HuH-7.5 (cell line): ENCODE data around the gene FRMPD3.
"Not testable (repeated sequence)": the region's sequence is repeated elsewhere in the genome, so short reads cannot be mapped to it uniquely, and the experiment has no call there.

Source experiments
- DNase-seq: peaks from one replicate; pipeline ENCODE4 v3.0.0; 2011; ENCODE audit warnings: low spot score

FRMPD3 gene

DNA sequence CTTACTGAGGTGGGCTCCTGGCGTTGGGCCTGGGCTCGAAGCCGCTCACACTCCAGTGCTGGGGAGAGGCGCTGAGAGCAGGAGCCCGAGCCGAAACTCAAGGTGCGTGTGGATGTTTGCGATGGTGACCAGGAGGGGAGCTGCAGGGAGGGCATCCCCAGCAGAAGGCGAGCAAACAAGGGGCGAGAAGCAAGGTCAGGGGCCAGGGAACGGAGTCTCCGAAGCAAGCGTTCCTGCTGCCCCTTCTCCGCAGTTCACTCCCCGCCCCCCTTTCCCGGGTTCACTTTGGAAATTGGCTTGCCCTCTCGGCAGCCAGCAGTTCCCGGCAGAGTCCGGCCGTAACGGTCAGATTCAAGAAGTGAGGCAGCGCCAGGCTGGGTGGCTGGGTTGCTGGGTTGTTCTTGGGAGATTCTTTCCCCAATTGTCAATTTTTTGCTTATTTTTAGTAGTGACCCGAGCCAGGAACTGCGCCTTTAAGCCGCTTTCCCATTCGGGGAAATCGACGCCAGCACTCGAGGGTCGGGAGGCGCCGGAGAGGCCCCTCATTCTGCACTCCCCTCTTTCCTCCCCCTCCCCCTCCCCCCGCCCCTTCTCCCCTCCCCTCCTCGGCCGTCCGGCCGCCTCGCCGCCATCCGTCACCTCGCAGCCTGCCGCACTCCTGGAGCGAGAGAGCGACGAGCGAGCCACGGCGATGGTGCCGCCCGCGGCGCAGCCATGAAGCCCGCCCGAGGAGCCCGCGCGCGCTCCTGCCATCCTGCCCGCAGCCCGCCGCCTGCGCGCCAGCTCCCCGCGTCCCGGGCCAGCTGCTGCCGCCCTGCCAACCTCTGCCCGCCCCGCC is at the start of gene FRMPD3:
FRMPD3 (plus strand) TSS at position 655 of the 838 bp plus-strand sequence. CDS start 76,937 bp downstream, outside the sequence.
- peak; percentile 35 for DNase-seq

DNA sequence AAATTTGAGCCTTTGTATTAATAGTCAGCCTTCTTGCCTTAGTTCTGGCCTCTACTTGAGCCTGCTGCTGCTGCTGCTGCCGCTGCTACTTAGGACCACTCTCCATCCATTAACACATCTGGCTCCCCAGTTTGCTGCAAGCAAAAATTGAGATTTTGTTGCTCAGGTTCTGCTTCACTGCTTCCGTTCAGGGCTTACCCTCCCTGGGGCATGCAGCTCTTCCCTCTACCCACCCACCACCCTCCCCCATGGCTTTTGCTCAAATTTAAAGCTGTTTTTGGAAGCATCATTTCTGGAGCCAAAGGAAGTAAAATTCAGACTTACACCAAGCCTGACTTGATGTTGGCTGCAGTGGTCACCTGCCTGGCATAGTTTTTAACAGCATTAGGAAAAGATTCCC is 28.9 kb upstream of the FRMPD3 start:
- DNase-seq = no peak

DNA sequence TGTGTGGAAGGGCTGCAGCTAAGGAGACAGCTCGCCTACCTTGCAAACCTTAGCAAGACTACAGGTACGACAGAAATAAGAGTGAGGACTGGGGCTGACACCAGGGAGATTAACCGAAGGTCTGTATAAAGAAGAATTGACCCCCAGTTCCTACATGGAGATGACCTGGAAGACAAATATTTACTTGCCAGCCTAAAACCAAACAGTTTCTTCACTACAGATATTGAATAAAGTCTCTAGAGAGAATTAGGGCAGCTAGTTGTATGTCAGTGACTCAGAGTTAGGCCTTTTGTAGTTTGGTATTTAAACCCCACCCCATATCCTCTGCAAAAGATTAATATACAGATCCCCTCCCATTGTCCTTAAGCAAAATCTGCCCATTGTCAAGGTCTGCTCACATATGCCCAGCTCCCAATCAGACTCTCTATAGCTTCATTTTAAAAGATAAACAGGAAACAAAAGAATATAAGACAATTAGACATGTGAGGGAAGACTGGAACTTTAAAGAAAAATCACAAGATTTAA is 28.1 kb upstream of the FRMPD3 start:
- DNase-seq = no peak

DNA sequence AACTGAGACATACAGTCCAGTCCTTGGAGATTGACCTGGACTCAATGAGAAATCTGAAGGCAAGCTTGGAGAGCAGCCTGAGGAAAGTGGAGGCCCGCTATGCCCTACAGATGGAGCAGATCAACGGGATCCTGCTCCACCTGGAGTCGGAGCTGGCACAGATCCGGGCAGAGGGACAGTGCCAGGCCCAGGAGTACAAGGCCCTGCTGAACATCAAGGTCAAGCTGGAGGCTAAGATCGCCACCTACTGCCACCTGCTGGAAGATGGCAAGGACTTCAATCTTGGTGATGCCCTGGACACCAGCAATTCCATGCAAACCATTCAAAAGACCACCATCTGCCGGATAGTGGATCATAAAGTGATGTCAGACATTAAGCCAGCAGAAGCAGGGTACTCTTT is 20.4 kb upstream of the FRMPD3 start:
- DNase-seq = no peak

DNA sequence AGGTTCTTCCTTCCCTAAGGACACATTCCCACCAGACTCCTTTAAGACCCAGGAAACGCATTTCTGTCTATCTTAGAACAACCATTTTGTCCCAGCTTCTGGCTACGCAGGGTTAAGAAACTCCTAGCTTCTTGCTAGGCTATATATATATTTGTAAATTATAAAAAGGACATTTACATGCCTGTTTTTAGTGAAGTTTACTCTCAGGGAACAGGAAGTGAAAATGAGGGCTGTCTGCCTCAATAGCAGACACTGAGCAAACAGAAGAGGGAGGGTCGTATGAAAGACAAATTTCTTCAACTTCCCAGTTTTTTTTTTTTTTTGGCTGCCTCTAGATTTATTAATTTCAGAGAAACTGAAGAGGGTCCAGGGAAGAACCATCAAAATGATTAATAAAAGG is 9.3 kb upstream of the FRMPD3 start:
- no peak for DNase-seq

DNA sequence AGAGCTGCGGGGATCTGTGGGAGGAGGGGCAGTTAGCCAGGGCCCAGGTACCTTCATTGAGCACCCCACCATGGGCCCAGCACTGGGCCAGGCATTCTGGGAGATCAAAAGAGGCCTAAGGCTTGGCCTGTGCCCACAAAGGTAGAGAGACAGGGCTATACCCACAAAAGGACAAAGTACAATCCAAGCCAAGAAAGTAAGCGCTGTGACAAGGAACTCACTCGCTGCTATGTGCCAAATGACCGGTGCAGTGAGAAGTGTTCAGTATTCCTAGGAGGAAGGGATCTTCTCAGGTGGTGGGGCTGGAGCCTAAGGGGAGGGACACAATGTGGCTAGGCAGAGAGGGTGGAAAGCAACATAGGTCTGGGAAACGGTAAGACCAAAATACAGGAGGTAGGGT is 8.8 kb upstream of the FRMPD3 start:
- DNase-seq = no peak

DNA sequence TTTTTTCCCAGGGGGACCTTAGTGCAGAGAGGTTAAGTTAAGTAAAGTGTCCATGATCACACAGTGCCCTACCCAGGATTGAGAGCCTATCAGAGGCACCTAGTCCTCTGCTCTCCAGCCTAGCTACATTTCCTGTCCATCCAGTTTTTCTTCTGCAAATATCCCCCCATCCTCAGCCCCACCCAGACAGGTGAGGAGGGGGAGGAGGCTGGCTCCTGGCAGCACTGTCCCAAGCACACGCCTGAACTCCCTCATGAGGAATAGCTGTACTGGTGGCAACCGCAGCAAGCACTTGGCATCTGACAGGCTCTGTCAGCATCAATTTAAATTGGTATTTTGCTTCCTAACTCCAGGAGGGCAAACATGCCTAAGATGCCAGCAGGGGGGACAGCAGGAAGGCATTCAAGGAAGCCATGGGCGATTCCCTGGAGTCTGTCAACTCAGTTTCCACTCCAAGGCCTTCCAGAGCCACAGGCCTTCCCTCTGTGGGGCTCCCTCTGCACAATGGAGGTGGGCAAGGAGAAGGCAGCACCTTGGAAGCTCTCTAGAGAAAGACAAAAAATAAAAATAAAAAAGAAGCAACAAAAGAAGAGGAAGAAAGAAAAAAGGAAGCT is 6.4 kb upstream of the FRMPD3 start:
- DNase-seq = no peak

DNA sequence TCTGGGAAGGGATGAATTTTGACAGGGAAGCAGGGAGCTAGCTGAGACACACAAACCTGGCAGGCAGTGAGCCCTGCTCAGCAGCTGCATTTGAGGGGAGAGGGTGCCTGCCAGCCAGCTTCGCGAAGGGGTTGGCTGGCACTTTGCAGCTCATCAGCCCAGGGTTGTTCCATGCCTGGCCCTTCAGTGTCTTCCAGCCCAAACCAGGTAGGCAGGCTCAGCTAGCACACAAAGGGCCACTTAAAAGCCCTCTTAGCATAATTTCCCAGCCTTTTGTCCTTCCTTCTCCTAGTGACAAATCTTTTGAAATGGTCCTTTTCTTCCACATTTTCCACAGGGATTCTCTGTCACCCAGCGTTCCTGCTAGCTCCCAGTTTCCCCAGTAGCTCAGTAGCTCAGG is 4.3 kb upstream of the FRMPD3 start:
- no peak for DNase-seq

DNA sequence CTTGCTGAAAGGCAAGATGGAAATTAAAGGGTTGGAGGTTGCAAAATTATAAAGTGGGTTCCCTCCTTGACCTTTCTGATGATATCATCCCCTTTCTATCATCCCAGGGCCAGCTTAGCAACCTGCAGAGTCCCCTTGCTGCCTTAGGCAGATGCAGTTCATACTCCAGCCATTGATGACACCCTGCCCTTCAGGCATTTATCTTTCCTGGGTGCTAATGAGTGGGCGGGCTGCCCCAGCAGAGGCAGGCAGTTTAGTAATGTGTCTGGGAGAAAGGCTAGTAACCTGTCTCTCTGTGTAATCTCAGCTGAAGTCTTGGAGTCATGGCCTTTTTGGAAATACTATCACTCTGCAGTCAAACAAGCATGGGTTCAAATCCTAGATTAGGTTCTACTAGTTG is 3.8 kb upstream of the FRMPD3 start:
- DNase-seq = no peak

DNA sequence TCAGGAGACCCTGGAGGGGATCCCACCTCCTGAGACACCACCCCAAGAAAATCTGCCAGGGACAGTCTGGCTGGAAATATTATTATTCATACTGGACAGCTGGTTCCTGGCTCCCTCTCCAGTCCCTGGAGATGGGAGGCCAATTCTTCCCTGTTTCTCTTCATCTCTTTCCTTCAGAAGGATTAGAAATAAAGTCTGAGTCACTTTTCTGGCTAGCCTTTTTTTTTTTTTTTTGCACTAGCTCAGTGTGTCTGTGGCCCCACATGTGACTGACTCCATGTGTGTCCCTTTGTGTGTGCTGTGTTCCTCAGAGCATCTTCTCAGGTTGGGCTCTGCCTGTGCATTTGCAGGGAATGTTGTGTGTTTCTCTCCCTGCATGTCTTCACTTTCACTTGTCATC is 1.8 kb upstream of the FRMPD3 start:
- DNase-seq = no peak

DNA sequence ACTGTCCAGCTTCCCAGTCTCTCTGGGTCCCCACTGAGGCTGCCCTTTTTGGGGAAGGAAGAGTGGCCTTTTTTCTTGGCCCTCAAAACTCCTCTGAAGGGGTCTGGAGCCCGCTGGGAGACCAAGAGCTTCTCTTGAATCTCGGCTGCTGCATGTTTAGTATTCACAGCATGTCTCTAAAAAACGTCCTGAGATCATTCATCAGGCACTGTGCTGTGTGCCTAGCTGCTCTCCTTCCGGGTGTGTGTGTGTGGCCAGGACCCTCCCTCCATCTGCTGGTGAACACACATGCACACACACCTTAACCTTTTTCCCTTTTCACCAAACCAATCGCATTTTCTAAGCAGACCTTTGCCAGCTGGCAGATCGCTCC is 841 bp upstream of the FRMPD3 start:
- DNase-seq = no peak

DNA sequence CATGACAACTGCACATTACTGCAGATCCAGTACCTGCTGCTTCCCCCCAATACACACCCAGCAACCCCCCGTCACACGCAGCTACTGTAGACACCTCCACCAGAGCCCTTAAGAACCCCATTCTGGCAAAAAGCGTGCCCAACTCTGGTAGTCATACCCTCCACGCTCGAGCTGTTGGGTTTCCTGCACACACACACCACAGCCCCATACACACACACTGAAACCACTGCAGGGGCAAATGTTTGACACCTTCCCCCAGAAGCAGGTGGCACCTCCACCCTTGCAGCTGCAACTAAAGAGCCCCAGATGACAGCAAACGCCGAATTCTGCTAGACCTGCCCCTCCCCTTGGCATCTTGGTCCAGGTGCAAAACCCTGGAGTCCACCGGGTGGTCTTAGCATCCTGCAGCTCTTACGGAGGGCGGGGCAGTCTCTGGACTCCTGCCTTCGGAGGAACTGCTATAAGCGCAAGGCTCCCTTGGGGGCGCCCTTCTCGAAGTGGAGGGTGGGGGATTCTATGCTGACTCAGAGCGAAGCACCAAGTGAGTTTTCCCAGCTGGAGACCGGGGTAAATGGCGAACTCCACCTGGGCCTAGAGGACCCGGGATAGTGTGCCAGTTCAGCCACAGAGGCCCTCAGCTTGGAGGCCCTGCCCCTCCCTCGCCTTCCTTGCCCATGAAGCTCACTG is 1.5 kb downstream of the FRMPD3 start:
- DNase-seq = no peak

DNA sequence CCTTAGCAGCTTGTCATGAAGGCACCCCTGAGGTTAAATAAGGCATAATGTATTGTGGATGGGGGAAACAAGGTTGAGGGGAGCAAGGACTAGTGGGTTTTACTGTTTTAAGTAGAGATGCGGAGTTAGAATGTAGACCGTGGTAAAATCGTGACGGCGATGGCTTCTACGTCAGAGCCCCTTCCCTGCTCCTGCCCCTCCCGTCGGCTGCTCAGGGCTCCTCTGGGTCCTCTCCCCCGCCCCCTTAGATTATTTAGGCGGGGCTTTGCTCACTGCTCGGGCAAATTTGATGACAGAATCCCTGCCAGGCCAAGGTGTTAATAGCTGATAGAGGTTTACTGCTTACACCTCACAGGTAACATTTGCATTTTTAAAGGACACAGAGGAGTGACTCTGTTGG is 2.3 kb downstream of the FRMPD3 start:
- DNase-seq = no peak

DNA sequence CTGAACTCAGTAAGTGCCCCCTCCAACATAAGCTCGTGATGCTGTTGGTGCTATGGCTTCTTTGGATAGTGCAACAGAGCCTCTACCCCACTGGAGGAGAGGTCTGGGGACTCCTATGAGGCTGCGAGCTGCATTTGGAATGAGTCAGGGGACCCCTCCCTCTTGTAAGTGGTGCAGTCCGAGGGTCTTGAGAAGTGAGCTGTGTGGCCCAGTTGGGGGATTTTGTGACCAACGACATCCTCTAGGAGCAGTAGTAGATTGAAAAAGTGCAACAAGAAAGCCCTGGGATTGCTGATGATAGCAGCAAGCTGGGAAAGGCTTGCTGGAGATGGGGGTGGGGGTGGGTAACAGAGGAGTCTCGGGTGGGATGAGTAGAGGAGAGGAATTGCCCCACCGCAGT is 3.1 kb downstream of the FRMPD3 start:
- DNase-seq = no peak

DNA sequence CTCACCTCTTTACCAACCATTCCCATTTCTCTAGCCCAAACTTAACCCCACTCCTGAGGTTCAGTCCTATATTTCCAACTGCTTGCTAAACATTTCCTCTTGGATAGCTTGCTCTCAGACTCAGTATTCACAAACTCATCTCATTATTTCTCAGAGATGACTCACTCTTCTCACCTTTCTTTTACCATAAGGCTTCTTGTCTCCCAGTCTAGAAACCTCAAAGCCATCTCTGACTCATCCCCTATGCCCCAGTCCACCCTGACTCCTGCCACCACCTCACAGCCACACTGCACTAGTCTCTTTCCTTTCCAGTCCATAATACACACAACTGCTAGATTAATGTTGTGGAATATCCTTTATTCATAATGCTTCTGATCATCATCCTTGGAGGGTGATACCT is 4.8 kb downstream of the FRMPD3 start:
- no peak for DNase-seq

DNA sequence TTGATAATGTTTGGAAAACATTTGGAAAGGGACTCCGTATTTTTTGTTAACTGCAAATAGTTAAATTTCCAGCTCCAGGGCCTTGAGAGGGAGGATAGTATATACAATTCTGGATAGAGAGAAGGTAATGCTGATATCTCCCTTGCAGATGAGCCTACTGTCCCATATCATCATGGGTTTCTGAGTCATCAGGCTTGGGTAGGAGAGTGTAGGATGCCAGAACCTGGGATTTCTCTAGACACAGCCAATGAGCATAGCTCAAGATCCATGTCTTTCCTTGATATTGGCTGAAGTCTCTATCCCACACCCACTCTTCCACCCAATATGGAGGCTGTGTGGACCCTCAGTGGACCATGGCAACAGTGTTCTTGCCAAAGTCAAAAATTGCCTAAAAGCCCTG is 7.8 kb downstream of the FRMPD3 start:
- no peak for DNase-seq

DNA sequence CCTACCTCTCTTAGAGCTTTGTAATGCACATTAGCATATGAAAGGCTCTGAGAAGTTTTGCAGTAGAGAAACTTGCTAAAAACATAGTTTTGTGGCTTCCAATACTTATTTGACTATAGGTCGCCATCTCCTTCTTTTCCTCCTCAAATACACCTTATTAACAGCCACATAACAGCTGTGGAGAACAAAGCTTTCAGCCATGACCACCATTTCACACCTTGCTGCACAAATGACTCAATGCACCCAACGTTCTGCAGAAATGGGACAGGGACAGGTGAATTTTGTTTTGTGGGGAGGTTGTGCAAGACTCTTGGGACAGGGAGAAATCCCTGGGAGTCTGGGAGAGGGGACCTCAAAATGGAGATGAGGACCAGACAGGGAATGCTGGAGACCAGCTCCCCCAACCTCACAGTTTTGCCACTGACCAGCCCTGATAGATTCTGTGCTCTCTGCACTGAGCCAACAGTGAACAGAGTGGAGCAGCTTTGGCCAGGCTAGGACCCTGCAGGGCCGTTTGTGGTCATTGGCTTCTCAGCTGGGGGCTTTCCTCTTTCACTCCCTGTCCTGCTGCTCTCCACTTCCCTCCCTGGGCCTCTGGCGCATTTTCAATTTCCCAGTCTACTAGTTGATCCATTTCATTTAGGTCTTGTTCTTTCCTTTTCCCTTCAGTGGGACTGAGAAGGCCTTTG is 16.6 kb downstream of the FRMPD3 start:
- DNase-seq = no peak

DNA sequence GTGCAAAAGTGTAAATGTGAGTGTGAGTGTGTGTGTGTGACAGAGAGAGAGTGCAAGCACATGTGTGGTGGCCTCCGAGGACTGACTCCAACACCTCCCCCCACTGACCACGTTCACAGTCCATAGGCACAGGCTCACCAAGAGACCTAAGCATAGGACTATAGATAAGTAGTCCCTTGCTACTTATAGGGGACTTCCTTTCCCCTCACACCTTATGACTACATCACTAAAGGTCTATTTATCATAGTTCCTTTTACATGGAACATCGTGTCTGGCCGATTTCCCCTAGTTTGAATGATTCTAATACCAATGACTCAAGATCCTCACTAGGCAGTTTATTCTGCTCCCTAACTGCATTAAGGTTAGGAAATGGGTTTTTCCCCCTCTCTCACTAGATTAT is 17.8 kb downstream of the FRMPD3 start:
- no peak for DNase-seq

DNA sequence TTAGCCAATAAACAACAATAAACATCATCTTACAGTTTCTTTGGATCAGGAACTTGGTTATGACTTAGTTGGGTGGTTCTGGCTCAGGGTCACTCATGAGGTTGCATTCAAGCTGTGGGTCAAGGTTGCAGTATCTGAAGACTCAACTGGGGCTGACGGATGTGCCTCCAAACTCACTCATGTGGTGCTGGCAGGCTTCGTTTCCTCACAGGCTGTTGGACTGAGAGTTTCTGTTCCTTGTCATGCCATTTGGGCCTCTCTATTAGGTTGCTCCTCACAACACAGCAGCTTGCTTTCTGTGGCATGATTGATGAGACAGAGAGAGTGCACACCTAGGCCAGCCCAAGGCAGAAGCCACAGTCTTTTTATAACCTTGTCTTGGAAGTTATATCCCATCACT is 20.7 kb downstream of the FRMPD3 start:
- no peak for DNase-seq

DNA sequence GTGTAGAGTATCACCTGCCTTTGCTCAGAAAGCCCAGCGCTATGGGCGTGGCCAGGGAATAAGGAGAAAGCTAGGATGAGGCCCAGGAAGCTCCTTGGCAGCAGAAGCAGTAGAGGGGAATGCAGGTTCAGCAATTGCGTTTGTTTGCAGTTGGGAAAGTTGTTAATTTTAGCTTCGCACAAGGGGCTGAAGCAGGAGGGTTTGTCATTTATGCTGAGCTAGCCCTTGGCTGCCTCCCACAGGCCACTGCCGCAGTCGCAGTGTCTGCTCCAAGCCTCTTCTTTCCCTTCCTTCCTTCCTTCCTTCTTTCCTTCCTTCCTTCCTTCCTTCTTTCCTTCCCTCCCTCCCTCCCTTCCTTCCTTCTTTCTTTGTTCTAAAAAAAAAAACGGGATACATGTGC is 21.5 kb downstream of the FRMPD3 start:
- DNase-seq = no peak

DNA sequence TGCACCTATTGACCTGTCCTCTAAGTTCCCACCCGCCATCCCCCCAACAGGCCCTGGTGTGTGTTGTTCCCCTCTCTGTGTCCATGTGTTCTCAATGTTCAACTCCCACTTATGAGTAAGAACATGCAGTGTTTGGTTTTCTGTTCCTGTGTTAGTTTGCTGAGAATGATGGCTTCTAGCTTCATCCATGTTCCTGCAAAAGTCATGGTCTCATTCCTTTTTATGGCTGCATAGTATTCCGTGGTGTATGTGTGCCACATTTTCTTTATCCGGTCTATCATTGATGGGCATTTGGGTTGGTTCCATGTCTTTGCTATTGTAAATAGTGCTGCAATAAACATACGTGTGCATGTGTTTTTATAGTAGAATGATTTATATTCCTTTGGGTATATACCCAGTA is 22.0 kb downstream of the FRMPD3 start:
- not testable (repeated sequence) for DNase-seq

DNA sequence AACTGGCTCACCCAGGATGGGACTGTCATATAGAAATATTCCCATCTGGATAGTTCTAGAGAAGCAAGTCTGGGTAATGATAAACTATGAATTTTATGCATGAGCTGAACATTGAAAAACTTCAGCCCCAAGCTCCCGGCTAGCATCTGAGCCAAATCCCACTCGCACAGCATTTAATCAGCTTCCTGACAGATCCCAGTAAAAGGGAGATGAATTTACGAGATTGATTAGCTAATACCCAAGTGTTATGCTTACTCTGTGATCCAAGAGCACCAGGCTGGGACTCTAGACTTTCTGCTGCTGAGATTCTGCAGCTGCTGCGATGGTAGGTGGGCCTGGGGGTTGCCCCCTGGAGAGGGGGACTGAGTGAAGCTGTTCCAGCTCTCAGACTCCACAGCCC is 28.0 kb downstream of the FRMPD3 start:
- no peak for DNase-seq

DNA sequence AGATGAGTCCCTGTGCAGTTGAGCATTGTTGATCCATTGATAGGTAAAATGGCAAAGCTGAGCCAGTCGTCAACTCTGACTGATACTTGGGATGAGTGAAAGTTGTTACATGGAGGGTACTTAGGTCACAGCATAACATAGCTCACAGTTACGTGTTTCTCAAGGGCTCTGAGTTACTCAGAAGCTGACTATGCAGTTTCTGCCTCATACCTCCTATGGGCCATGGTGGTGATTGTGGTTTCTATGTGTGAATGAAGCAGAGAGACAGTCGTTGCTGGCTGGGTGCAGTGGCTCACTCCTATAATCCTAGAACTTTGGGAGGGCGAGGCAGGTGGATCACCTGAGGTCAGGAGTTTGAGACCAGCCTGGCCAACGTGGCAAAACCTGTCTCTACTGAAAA is 30.8 kb downstream of the FRMPD3 start:
- no peak for DNase-seq
